ENCODE measurements around the gene ZNF569. TPM values are rescaled to one million over a fixed set of nuclear protein-coding genes. Genes with fewer than 3 reads are reported as not detected.

The ZNF569 gene
- total RNA-seq, 1 donor from 2014 or later: 5.2 TPM

DNA sequence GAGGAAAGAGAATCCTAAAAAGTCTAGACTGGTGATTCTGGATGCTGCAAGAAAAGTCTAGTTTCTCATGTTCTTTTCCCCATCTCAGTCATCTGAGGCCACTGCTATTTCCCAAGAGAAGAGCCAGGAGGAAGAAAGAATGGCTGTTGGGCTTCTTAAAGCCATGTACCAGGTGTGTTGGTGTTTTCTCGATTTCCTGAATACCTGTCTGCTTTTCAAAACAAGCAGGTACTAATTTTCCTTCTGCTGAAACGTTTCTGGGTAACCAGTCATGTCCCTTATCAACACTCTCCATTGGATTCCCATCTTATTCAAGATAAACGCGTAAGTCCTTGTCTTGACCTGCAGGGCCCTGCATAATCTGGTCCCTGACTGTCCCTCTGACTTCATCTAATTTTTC is 3.0 kb upstream of the ZNF569 start:
- Histone ChIP-seq H3K27me3 (no peaks in the 10 kb centered on the region), H3K4me3 (peak overlapping the region; percentile 85), H3K9me3 (no peaks in the 10 kb centered on the region), H3K4me1 (peaks cover 21% of the 10 kb centered on the region), H3K36me3 (peaks cover 7% of the 10 kb centered on the region), H3K27ac (no peak overlapping the region)
- intact Hi-C loops (cut with DNase I): no loop called here
- TF ChIP-seq, protein P1, sequence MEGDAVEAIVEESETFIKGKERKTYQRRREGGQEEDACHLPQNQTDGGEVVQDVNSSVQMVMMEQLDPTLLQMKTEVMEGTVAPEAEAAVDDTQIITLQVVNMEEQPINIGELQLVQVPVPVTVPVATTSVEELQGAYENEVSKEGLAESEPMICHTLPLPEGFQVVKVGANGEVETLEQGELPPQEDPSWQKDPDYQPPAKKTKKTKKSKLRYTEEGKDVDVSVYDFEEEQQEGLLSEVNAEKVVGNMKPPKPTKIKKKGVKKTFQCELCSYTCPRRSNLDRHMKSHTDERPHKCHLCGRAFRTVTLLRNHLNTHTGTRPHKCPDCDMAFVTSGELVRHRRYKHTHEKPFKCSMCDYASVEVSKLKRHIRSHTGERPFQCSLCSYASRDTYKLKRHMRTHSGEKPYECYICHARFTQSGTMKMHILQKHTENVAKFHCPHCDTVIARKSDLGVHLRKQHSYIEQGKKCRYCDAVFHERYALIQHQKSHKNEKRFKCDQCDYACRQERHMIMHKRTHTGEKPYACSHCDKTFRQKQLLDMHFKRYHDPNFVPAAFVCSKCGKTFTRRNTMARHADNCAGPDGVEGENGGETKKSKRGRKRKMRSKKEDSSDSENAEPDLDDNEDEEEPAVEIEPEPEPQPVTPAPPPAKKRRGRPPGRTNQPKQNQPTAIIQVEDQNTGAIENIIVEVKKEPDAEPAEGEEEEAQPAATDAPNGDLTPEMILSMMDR (IDR thresholded peaks at IDR 0.05): no peak
- DNase-seq: no peak
- no peak for ATAC-seq

DNA sequence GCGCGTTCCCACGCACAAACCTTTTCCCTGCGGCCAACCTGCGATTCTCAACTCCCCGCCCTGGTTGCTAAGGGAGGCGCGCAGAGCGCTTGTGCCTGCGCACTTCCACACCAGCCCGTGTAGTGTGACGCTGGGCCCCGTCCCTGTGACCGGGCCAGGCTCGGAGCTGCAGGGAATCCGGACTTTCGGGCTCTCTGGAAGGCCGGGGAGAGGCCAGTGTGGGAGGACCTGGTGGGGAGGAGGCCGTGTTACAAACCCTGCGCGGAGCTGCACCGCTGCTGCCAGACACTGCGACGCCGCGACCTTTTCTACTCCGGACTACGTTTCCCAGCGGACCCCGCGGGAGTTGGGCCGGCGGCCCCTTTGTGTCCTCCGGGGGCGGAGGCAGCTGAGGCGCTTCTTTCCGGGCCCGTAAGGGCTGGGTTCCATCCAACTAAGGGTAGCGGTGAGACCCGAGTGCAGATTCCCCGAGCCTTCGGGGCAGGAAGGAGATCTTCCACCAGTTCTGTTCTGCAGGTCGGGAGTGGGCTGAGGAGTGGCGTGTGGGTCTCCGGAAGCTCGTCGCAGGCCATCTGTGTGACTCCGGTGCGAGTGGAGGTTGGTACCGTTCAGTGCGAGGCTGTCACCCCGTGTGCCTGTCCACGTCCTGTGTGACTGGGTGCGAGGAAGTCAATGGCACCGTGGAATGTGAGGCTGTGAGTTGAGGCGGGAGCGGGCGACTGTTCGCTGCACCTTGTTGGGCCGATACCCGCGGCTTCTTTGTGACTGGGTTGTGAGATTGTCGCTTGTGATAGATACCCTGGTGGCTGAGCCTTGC is 1.9 kb upstream of the ZNF569 start, which contains the start of gene ZNF570:
Gene ZNF570 (plus strand): TSS at position 396 of the 817 bp plus-strand sequence. CDS start 999 bp downstream, outside the sequence.
- Histone ChIP-seq H3K4me1 (peaks cover 21% of the 10 kb centered on the region), H3K27ac (peak within 1 kb of the TSS; percentile 93), H3K36me3 (peaks cover under 1% of the 10 kb centered on the region), H3K27me3 (no peaks in the 10 kb centered on the region), H3K4me3 (peak within 1 kb of the TSS; percentile 85), H3K9me3 (no peaks in the 10 kb centered on the region)
- TF ChIP-seq, protein P1 (IDR thresholded peaks at IDR 0.05): no peak
- intact Hi-C loops (cut with DNase I): no loop called here
- ATAC-seq (peak; percentile 91), DNase-seq (peak; percentile 95)

DNA sequence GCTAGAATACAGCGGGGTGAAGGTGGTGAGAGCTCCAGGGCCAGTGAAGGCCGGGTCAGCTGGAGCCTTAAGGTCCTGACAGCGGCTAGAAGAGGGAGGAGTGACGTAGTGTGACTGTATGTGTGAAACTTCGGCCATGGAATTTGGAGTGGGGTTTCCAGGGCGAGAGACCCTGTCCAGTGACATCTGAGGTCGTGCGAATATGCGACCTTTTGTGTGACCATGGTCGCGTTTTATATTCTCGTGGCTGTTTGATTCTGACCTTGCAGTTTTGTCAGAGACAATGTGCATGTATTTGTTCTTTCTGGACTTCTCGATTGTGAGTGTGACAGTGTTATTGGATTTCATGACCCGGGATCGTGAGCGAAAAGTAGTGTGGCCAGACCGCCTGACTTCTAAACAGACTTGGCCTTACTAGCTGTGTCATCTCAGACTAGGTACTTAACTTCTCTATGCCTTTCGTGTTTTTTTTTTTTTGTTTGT is 405 bp upstream of the ZNF569 start:
- intact Hi-C loops (cut with DNase I): no loop called here
- ATAC-seq (no peak), DNase-seq (no peak)
- TF ChIP-seq, protein P1 (IDR thresholded peaks at IDR 0.05): no peak
- H3K9me3 ChIP-seq: peaks cover 8% of the 10 kb centered on the region
- H3K36me3 ChIP-seq: no peaks in the 10 kb centered on the region
- peak overlapping the region; percentile 84 for H3K4me3 ChIP-seq
- H3K4me1 ChIP-seq: peaks cover 21% of the 10 kb centered on the region
- peak overlapping the region; percentile 85 for H3K27ac ChIP-seq
- no peaks in the 10 kb centered on the region for H3K27me3 ChIP-seq

- H3K4me1 ChIP-seq: peaks cover 21% of the 10 kb centered on the region
- H3K36me3 ChIP-seq: peaks cover 6% of the 10 kb centered on the region
- no peaks in the 10 kb centered on the region for H3K27me3 ChIP-seq
- TF ChIP-seq, protein P1 (IDR thresholded peaks at IDR 0.05): no peak
- DNase-seq (no peak), ATAC-seq (no peak)
- H3K9me3 ChIP-seq: peaks cover 21% of the 10 kb centered on the region
- H3K4me3 ChIP-seq: peak overlapping the region; percentile 84
- peak overlapping the region; percentile 85 for H3K27ac ChIP-seq
- intact Hi-C loops (cut with DNase I): no loop called here
Observed at GRCh38 chr19:37466277-37466797, 907 bp downstream of the ZNF569 start.

DNA sequence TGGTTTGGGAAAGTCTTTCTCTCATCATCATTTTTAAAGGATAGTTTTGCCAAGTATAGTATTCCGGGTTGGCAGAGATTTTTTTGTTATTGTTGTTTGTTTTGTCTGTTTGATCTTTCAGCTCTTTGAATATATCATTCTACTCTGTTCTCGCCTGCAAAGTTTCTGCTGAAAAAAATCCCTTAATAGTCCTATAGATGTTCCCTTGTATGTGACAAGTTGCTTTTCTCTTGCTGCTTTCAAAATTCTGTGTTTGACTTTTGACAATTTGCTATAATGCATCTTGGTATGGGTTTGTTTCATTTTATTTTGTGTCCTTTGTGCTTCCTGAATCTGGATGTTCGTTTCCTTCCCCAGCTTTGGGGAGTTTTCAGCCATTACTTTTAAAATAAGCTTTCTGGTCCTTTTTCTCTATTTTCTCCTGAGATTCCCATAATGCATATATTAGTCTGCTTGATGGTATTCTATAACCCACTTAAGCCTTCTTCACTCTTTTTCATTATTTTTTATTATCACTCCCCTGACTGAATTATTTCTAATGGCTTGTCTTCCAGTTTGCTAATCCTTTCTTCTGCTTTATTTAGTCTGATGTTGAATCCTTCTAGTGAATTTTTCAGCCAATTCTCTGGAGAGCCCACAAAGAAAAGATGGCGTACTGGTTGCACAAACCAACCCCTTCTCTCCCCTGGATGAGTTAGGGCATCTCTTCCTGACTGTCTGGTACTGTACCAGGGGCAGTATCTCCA is 14.6 kb downstream of the ZNF569 start:
- intact Hi-C loops (cut with DNase I): no loop called here
- H3K9me3 ChIP-seq: peaks cover 90% of the 10 kb centered on the region
- H3K27ac ChIP-seq: no peak overlapping the region

More for the DNA sequence above, 14.6 kb downstream of the ZNF569 start:
- H3K4me3 ChIP-seq: no peak overlapping the region
- no peaks in the 10 kb centered on the region for H3K27me3 ChIP-seq
- TF ChIP-seq, protein P1 (IDR thresholded peaks at IDR 0.05): no peak
- H3K36me3 ChIP-seq: peaks cover under 1% of the 10 kb centered on the region
- ATAC-seq (no peak), DNase-seq (no peak)
- no peaks in the 10 kb centered on the region for H3K4me1 ChIP-seq
